Endothelial cell of coronary artery (primary cell): ENCODE results near the gene STRC. TPM values are rescaled to one million over a fixed set of nuclear protein-coding genes. Genes with fewer than 3 reads are reported as not detected.

Source experiments
- total RNA-seq: library from RNA; depleted of rRNA; stranded (reverse); fragments of >200 nt; gene quantifications from 2 replicates; pipeline ENCODE4 v1.2.3, GENCODE V29; 2014

STRC gene
- total RNA-seq = not detected in 2 replicates

GRCh38 chr15:43618700-43619099, at the start of gene STRC:
Gene STRC, minus strand, starts transcription at chr15:43618800. Its CDS starts 78 bp downstream, at chr15:43618722.

GRCh38 chr15:43648649-43649429, 30.2 kb upstream of the STRC start, which contains the start of gene CATSPER2:
Gene CATSPER2, minus strand, starts transcription at chr15:43648844. Its CDS starts 783 bp downstream, at chr15:43648061.

GRCh38 chr15:43593328-43594190, 25.0 kb downstream of the STRC start, which contains the start of gene CKMT1B:
Gene CKMT1B, plus strand, starts transcription at chr15:43594027. Its CDS starts 192 bp downstream, at chr15:43594219.

GRCh38 chr15:43589778-43590466, 28.7 kb downstream of the STRC start, which contains the start of gene PPIP5K1:
Gene PPIP5K1, minus strand, starts transcription at chr15:43590208. Its CDS starts 5,704 bp downstream, at chr15:43584504.

Other genes starting within 250 kb of the STRC start
- 14.8 and 15.8 TPM in 2 replicates for gene ZSCAN29, start 247.8 kb downstream of the STRC start, total RNA-seq
- 9.8 and 12.1 TPM in 2 replicates for gene TUBGCP4, start 247.7 kb downstream of the STRC start, total RNA-seq
- gene TP53BP1, start 125.6 kb downstream of the STRC start, total RNA-seq = 56.0 and 66.3 TPM in 2 replicates
- 0.63 and 0.94 TPM in 2 replicates for gene MAP1A, start 101.2 kb downstream of the STRC start, total RNA-seq
- gene PPIP5K1, start 28.6 kb downstream of the STRC start, total RNA-seq = 16.5 and 18.4 TPM in 2 replicates
- gene CKMT1B, start 24.8 kb downstream of the STRC start, total RNA-seq = not detected in 2 replicates
- 1.1 and 1.6 TPM in 2 replicates for gene CATSPER2, start 30.0 kb upstream of the STRC start, total RNA-seq
- not detected in 2 replicates for gene CKMT1A, start 75.1 kb upstream of the STRC start, total RNA-seq
- 119 and 192 TPM in 2 replicates for gene PDIA3, start 127.6 kb upstream of the STRC start, total RNA-seq
- gene ELL3, start 158.2 kb upstream of the STRC start, total RNA-seq = 1.8 and 1.9 TPM in 2 replicates
- 273 and 292 TPM in 2 replicates for gene SERF2, start 173.5 kb upstream of the STRC start, total RNA-seq
- gene SERINC4, start 181.4 kb upstream of the STRC start, total RNA-seq = not detected in 2 replicates
- 7.7 and 9.4 TPM in 2 replicates for gene HYPK, start 181.8 kb upstream of the STRC start, total RNA-seq
- 25.7 and 29.6 TPM in 2 replicates for gene MFAP1, start 205.9 kb upstream of the STRC start, total RNA-seq
- 6.6 and 11.2 TPM in 2 replicates for gene WDR76, start 208.2 kb upstream of the STRC start, total RNA-seq